D721Med (cell line): ENCODE data around the gene CCDC88A.
A peak's percentile ranks its signal among the peaks of the same experiment; 100 is the strongest.
"Not testable (repeated sequence)": the region's sequence is repeated elsewhere in the genome, so short reads cannot be mapped to it uniquely, and the experiment has no call there.

ENCODE experiments used
- DNase-seq: peaks from one replicate; pipeline ENCODE4 v3.0.0; 2011; ENCODE audit warnings: low spot score; ENCODE audit not compliant: insufficient read length
- FAIRE-seq: peaks from 2 replicates; lab custom pipeline; 2011; peaks lifted over from hg19 to GRCh38; lab: Jason Lieb, UNC
- TF ChIP-seq, protein P1 (sequence below): IDR thresholded peaks from 2 replicates; pipeline ENCODE4 v1.5.1; 2012; ENCODE audit warnings: mild to moderate bottlenecking, control low read depth; ENCODE audit not compliant: insufficient read depth; ENCODE audit errors: missing control alignments

The CCDC88A gene

DNA sequence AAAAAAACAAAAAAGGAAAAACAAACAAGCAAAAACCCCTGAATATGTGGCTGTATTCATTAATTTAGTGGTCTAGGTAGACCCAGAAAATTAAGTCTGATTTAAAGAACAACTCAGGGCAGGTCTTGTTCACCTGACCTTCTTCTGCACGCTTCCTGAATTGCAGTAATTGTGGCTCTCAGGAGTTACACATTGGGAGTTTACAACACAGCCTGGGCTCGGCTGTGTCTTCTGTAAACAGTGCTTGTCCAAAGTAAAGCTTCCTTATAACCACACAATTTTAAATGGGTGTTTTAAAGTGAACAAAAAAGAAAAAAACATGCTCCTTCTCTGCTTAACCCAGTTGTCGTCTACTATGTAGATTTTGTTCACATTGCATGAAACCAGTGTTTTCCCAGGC lies 142.3 kb downstream of the CCDC88A start:
- TF ChIP-seq, protein P1, sequence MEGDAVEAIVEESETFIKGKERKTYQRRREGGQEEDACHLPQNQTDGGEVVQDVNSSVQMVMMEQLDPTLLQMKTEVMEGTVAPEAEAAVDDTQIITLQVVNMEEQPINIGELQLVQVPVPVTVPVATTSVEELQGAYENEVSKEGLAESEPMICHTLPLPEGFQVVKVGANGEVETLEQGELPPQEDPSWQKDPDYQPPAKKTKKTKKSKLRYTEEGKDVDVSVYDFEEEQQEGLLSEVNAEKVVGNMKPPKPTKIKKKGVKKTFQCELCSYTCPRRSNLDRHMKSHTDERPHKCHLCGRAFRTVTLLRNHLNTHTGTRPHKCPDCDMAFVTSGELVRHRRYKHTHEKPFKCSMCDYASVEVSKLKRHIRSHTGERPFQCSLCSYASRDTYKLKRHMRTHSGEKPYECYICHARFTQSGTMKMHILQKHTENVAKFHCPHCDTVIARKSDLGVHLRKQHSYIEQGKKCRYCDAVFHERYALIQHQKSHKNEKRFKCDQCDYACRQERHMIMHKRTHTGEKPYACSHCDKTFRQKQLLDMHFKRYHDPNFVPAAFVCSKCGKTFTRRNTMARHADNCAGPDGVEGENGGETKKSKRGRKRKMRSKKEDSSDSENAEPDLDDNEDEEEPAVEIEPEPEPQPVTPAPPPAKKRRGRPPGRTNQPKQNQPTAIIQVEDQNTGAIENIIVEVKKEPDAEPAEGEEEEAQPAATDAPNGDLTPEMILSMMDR: no peak
- DNase-seq (no peak), FAIRE-seq (no peak)

DNA sequence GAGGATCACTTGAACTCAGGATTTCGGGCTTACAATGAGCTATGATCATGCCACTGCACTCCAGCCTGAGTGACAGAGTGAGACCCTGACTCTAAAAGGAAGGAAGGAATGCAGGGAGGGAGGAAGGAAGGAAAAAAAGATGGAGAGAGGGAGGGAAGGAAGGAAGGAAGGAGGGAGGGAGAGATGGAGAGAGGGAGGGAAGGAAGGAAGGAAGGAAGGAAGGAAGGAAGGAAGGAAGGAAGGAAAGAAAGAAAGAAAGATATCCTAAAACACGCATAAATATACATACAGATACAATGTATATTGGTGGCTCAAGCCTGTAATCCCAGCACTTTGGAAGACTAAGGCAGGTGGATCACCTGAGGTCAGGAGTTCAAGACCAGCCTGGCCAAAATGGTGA lies 145.3 kb downstream of the CCDC88A start:
- FAIRE-seq, DNase-seq: not testable (repeated sequence)

DNA sequence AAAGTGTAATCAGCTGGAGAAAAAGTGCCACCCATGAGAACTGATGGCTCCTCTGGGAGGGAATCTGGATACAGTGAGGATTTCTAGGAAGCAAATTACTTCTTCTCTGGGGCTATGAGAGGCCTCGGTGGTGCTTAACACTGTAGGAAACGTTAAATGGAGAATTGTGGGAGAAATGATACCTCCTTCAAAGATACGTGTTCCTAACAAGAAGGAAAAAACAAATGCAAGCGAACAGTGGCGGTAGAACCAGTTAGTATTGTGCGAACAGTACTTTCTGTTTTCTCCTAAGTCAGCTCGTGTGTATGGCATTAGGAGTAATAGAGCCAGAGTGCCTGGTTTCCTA lies 150.0 kb downstream of the CCDC88A start:
- TF ChIP-seq, protein P1: no peak
- DNase-seq (no peak), FAIRE-seq (no peak)

DNA sequence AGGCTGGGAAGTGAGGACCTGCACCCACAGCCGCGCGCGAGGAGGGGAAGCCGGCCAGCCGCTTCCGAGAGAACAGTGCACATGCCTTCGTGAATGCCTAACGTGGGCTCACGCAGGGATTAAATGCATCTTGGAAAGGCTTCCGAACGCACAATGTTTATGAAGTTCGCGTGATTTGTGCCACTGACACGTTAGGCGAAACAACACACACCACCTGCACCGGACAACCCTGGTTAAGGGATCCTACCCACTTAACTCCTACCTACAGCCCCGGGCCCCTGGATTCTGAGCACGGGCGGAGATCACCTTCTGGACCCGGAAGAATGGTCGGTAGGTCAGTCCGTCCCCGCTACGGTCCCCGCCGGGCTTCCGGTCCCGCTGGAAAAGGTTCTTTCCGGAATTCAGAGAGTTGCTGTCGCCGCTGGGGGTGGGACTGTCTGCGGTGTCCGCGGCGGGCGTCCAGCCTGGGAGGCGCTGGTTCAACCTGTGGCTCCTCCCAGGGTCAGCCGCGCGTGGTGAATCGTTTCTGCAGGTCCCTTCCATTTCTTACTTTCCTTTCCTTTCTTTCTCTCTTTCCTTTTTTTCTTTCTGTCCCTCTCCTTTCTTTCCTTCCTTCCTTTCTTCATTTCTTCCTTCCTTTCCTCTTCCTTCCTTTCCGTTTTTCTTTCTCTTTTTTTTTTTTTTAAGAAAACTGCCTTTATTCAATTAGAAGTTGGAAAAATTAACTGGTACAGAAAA lies 150.6 kb downstream of the CCDC88A start, which contains the start of gene MTIF2:
Gene MTIF2 (minus strand): TSS at position 325 of the 738 bp plus-strand sequence. CDS start 5,373 bp downstream, outside the sequence.
- FAIRE-seq (no peak), DNase-seq (peak; percentile 59)
- TF ChIP-seq, protein P1: no peak

DNA sequence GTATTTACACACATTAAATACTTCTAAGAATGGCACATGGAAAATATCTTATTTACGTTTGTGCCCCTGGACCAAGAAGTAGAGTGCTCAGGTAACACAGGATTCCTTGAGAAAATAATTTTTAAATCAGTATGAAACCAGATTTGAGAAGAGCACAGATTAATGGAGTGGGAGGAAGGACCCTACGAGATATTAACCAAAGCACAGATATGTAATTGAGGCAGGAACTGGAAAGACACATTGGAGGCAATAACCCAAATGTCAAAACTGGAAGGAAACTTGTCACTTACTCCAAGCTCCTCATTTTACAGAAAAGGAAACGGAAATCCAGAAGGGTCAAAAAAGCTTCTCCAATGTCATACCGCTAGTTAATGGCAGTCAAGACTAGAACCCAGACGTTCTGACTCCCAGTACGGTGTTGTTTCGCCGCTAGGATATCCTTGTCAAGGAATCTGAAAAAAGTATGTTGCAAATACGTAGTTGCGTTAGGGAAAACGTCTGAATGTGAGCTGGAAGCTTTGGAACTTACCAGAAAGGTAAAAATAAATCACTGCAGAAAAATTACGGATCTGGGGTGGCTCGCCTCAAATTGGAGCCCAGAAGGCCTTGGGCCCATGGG lies 151.3 kb downstream of the CCDC88A start:
- TF ChIP-seq, protein P1: no peak

DNA sequence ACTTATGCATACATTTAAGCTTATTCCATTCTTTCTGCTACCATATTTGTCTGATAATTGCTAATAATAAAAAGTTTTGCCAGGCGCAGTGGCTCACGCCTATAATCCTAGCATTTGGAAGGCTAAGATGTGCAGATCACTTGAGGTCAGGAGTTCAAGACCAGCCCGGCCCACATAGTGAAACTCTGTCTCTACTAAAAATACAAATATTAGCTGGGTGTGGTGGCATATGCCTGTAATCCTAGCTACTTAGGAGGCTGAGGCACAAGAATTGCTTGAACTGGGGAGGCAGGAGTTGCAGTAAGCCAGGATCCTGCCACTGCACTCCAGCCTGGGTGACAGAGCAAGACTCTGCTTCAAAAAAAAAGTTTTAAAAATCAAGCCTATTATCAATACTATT lies 160.1 kb downstream of the CCDC88A start:
- DNase-seq, FAIRE-seq: not testable (repeated sequence)

More for the DNA sequence above, 151.3 kb downstream of the CCDC88A start:
- FAIRE-seq: no peak
- no peak for DNase-seq

DNA sequence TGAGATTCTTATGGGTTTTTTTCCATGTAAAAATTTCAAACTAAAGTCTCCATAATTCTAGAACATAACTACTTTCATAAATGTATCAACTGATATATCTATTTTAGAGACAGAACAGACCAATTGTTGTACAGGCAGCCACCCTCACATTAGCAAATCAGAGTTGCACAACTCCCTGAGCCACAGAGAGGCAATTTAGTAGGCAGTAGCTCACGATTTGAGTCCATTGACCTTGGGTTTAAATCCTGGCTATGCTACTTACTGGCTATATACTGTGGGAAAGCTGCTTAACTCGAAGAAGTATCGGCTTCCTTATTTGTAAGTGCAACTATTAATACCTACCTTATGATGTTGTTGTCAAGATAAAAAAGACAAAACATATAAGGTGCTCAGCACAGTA lies 166.8 kb downstream of the CCDC88A start:
- DNase-seq (no peak), FAIRE-seq (peak; percentile 68)
- TF ChIP-seq, protein P1: no peak

DNA sequence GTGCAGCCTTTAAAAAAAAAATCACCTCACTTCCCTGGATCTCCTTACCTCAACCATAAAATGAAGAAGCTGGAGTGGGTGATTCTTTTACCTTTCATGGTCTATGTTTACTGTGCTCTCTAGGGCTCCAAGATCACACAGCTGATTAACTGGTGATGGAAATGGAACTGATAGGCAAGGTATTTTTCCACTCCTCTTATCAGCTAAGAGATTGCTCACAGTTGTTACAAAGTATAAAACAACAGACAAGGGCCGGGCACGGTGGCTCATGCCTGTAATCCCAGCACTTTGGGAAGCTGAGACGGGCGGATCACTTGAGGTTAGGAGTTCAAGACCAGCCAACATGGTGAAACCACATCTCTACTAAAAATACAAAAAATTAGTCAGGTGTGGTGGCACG lies 172.6 kb downstream of the CCDC88A start:
- no peak for FAIRE-seq
- TF ChIP-seq, protein P1: no peak

More for the DNA sequence above, 172.6 kb downstream of the CCDC88A start:
- DNase-seq: no peak
